MCF 10A (cell line): Measurements from ENCODE around the gene LZTFL1. TPM values are rescaled to one million over a fixed set of nuclear protein-coding genes. Genes with fewer than 3 reads are reported as not detected.

ENCODE experiments used
- BruUV-seq: library from RNA; stranded (reverse); fragments of 400-500 nt; replicated peaks from 2 replicates; lab custom pipeline; 2021; lab: Mats Ljungman, UMichigan
- CTCF ChIA-PET: fragments of 300-600 bp; sonication (Branson Sonifier 250); formaldehyde crosslinking; extraction: SDS; loops from one replicate; lab custom pipeline; 2021; ENCODE audit warnings: antibody characterized with exemption, inconsistent platforms; lab: Yijun Ruan, JAX
- POLR2A ChIA-PET: fragments of 300-600, 350-650 bp; sonication (Branson Sonifier 250); formaldehyde crosslinking; extraction: SDS; loops from one replicate; lab custom pipeline; 2020; ENCODE audit warnings: antibody characterized with exemption, inconsistent platforms; lab: Yijun Ruan, JAX
- DNase-seq: peaks from one replicate; pipeline ENCODE4 v3.0.0-alpha.2; 2018; ENCODE audit not compliant: unreplicated experiment
- H3K27ac Mint-ChIP-seq: one replicate; pipeline ENCODE4 v1.8.0; 2022; ENCODE audit warnings: mild to moderate bottlenecking, low read depth, mixed read lengths; ENCODE audit not compliant: unreplicated experiment
- H3K27me3 Mint-ChIP-seq: one replicate; pipeline ENCODE4 v1.8.0; 2022; ENCODE audit warnings: mixed read lengths; ENCODE audit not compliant: insufficient read depth, unreplicated experiment
- H3K36me3 Mint-ChIP-seq: one replicate; pipeline ENCODE4 v1.8.0; 2022; ENCODE audit warnings: mild to moderate bottlenecking, moderate library complexity, mixed read lengths; ENCODE audit not compliant: insufficient read depth, unreplicated experiment
- H3K4me1 Mint-ChIP-seq: one replicate; pipeline ENCODE4 v1.8.0; 2022; ENCODE audit warnings: mixed read lengths; ENCODE audit not compliant: insufficient read depth, unreplicated experiment
- H3K4me3 Mint-ChIP-seq: one replicate; pipeline ENCODE4 v1.8.0; 2022; ENCODE audit warnings: mild to moderate bottlenecking, moderate library complexity, mixed read lengths; ENCODE audit not compliant: unreplicated experiment
- H3K9me3 Mint-ChIP-seq: one replicate; pipeline ENCODE4 v1.8.0; 2022; ENCODE audit warnings: mixed read lengths; ENCODE audit not compliant: unreplicated experiment
- CTCF ChIP-seq: fragments of 200-600 bp; IDR thresholded peaks from one replicate; pipeline ENCODE4 v1.8.0; 2022; ENCODE audit warnings: antibody characterized with exemption, mild to moderate bottlenecking; ENCODE audit not compliant: unreplicated experiment
- intact Hi-C: fragments of 100-400 bp; cut with micrococcal nuclease; formaldehyde crosslinking; loops from 2 replicates; pipeline ENCODE4 v1.14.1; 2022
- total RNA-seq: library from RNA; stranded (reverse); gene quantifications from 2 replicates; pipeline ENCODE4 v1.2.3, GENCODE V29; 2022

Gene LZTFL1
- total RNA-seq, 1 experiment from 2014 or later: 30.5 TPM

DNA sequence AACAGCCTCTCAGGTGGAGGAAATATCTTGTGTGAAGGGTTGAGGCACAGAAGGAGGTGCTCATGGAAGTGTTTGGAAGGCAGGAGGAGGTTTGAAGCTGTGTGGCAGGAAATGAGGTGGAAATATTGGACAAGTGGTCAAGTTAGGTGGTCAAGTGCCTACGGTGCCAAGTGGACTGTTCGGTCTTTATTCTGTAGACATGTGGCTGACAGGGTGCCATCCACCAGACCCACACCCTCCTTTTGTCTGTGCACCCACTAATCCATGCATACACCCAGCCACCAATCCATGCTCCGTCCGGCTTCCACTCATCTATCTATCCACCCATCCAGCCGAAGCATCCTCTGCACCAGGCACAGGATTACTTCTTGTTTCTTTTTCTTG is 47.8 kb downstream of the LZTFL1 start:
- DNase-seq: no peak
- TF ChIP-seq CTCF: no peak
- intact Hi-C loops: no loop called here
- H3K4me3 Mint-ChIP-seq: no peak overlapping the region
- H3K27me3 Mint-ChIP-seq: peaks cover 55% of the 10 kb centered on the region
- peaks cover 12% of the 10 kb centered on the region for H3K9me3 Mint-ChIP-seq
- H3K27ac Mint-ChIP-seq: no peak overlapping the region
- no peaks in the 10 kb centered on the region for H3K4me1 Mint-ChIP-seq
- no TSS peak for BruUV-seq
- ChIA-PET POLR2A (interaction anchor here (0.6 kb wide), 1 partner anchor 543 kb away, joined by 3 read pairs; no protein-coding TSS in a partner anchor), CTCF (no interaction called here)
- no peaks in the 10 kb centered on the region for H3K36me3 Mint-ChIP-seq

GRCh38 chr3:45793482-45794176 is 48.3 kb downstream of the LZTFL1 start:
- H3K27ac Mint-ChIP-seq: no peak overlapping the region
- intact Hi-C loops: no loop called here
- H3K4me1 Mint-ChIP-seq: no peaks in the 10 kb centered on the region
- no peak for TF ChIP-seq CTCF
- ChIA-PET POLR2A (interaction anchor here (0.6 kb wide), 1 partner anchor 542 kb away, joined by 3 read pairs; no protein-coding TSS in a partner anchor), CTCF (interaction anchor here (0.9 kb wide), 1 partner anchor 398 kb away, joined by 3 read pairs; no protein-coding TSS in a partner anchor)
- H3K27me3 Mint-ChIP-seq: peaks cover 55% of the 10 kb centered on the region
- H3K36me3 Mint-ChIP-seq: no peaks in the 10 kb centered on the region
- BruUV-seq: no TSS peak
- H3K4me3 Mint-ChIP-seq: no peak overlapping the region
- DNase-seq: no peak
- peaks cover 17% of the 10 kb centered on the region for H3K9me3 Mint-ChIP-seq

GRCh38 chr3:45792516-45793172 is 49.3 kb downstream of the LZTFL1 start:
- ChIA-PET CTCF (interaction anchor here (0.9 kb wide), 1 partner anchor 399 kb away, joined by 3 read pairs; no protein-coding TSS in a partner anchor), POLR2A (no interaction called here)
- Mint-ChIP-seq H3K36me3 (no peaks in the 10 kb centered on the region), H3K27me3 (peaks cover 56% of the 10 kb centered on the region), H3K9me3 (peaks cover 17% of the 10 kb centered on the region), H3K27ac (no peak overlapping the region), H3K4me1 (no peaks in the 10 kb centered on the region), H3K4me3 (no peak overlapping the region)
- intact Hi-C loops: no loop called here
- no peak for TF ChIP-seq CTCF
- no peak for DNase-seq
- no TSS peak for BruUV-seq

DNA sequence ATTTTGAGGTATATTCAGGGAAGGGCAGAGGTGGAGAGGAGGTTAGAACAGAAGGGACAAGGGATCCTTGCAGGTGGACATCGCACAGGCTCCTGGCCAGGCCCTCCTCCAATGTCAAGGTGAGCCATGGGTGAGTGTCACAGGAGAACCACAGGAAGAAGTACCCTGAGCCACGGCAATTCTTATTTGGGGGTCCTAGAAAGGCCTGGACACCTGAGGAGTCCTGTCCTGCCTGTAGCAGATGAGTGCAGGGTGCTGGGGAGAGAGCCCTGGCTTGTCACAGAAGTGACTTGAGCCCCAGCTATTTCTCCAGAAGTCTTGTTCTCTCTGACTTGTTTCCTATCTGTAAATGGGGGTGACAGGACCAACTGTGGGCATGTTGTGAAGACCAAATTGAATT is 49.9 kb downstream of the LZTFL1 start:
- Mint-ChIP-seq H3K4me3 (no peak overlapping the region), H3K4me1 (no peaks in the 10 kb centered on the region), H3K27me3 (peaks cover 56% of the 10 kb centered on the region), H3K9me3 (peaks cover 17% of the 10 kb centered on the region), H3K27ac (no peak overlapping the region), H3K36me3 (no peaks in the 10 kb centered on the region)
- DNase-seq: no peak
- intact Hi-C loops: no loop called here
- BruUV-seq: no TSS peak
- POLR2A ChIA-PET: no interaction called here
- CTCF ChIA-PET: no interaction called here
- TF ChIP-seq CTCF: no peak
